Measurements from ENCODE around the gene MICU1. TPM values are rescaled to one million over a fixed set of nuclear protein-coding genes. Genes with fewer than 3 reads are reported as not detected.

MICU1 gene
- total and polyA plus RNA-seq, 2 donors (not counting 3 experiments of a cell fraction or from before 2014, with no cell fraction given) = 27.5 to 48.0 TPM

DNA sequence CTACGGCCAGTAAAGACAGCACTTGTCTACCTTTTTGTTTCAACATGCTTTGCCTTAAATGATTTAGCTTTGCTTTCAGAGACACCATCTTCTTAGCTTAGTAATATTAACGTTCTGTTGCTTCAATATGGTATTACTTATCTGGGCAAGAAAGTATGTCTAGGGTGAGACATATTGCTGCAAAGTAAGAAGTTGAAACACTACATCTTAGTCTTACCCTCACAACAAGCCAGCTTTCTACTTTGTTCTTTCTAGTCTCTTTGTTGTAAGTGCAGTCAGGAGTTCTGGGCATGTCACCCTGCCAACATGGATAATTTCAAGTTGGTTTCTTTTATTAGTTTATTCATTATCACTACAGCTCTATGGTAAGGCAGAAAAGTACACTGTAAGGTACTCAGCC lies 148.4 kb downstream of the MICU1 start:
- CTCF ChIA-PET = no interaction called here

DNA sequence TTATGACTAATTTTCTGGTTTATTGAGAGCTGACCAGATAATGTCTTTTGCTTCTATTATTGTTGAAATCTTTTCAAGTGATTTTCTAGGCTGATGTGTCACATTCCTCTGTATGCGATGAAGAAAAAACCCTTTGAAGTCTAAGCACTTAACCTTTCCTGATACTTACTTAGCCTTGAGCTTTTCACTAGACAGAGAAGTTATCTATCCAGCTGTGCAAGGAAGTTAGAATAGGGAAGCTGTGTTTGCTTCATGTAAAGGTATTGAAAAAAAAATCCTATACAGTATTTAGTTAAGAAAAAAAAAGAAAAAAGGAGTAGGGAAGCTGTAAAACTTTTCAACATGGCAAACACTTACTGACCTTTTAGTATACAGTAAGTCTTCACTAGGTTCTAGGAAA lies 153.6 kb downstream of the MICU1 start:
- DNase-seq (ENCODE audit: low read depth, low spot score) (no peak), FAIRE-seq (no peak)
- intact Hi-C loops (cut with micrococcal nuclease) = no loop called here
- H3K79me2 ChIP-seq (ENCODE audit: control insufficient read depth, insufficient read depth, low read length) = no peaks in the 10 kb centered on the region
- no peaks in the 10 kb centered on the region for H3K27me3 ChIP-seq (ENCODE audit: control insufficient read depth in 2 of 2, insufficient read depth in 2 of 2, low read length in 2 of 2)
- no peaks in the 10 kb centered on the region for H4K20me1 ChIP-seq (replicated peaks; ENCODE audit: control insufficient read depth, extremely low read depth, insufficient read depth, low read length)
- no peak overlapping the region for H3K9ac ChIP-seq (replicated peaks; ENCODE audit: extremely low read depth, insufficient read depth, low read length)
- H2AFZ ChIP-seq (ENCODE audit: low read depth, low read length) = no peak overlapping the region
- H3K27ac ChIP-seq (ENCODE audit: insufficient read depth, low read depth, low read length) = no peak overlapping the region
- H3K36me3 ChIP-seq (ENCODE audit: control insufficient read depth in 2 of 2, extremely low read depth in 1 of 2, insufficient read depth in 2 of 2, low read length in 2 of 2) = peaks cover 0 to 3% of the 10 kb centered on the region in 2 experiments
- ChIA-PET CTCF (no interaction called here), POLR2A (no interaction called here)
- no peak overlapping the region for H3K4me3 ChIP-seq (replicated peaks in 1 of 3; ENCODE audit: insufficient read depth in 1 of 3, low read depth in 1 of 3, low read length in 3 of 3)
- H3K4me1 ChIP-seq (ENCODE audit: control insufficient read depth, extremely low read depth, insufficient read depth, low read length) = no peaks in the 10 kb centered on the region
- no TSS peak for BruUV-seq (replicated peaks)
- TF ChIP-seq POLR2A (IDR thresholded peaks at IDR 0.05; ENCODE audit: low read depth, low read length) (no peak), POLR2AphosphoS5 (IDR thresholded peaks at IDR 0.05; ENCODE audit: insufficient read depth, low read depth, low read length) (no peak), EZH2 (IDR thresholded peaks at IDR 0.05; ENCODE audit: borderline replicate concordance, low read depth, low read length, severe bottlenecking) (no peak), GATA2 (IDR thresholded peaks at IDR 0.05; ENCODE audit: insufficient read depth, insufficient read length, low read depth, low read length) (no peak), CTCF (IDR thresholded peaks at IDR 0.05; ENCODE audit: extremely low read depth in 1 of 2, insufficient read depth in 1 of 2, low read depth in 1 of 2, low read length in 2 of 2) (no peak), MYC (IDR thresholded peaks at IDR 0.05; ENCODE audit: low read depth, low read length) (no peak), JUN (IDR thresholded peaks at IDR 0.05; ENCODE audit: borderline replicate concordance, insufficient read depth, insufficient read length, low read depth) (no peak), FOS (IDR thresholded peaks at IDR 0.05; ENCODE audit: borderline replicate concordance, insufficient read depth, low read length) (no peak)
- TF ChIP-seq, protein P1, sequence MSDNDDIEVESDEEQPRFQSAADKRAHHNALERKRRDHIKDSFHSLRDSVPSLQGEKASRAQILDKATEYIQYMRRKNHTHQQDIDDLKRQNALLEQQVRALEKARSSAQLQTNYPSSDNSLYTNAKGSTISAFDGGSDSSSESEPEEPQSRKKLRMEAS (IDR thresholded peaks at IDR 0.05; ENCODE audit: insufficient read depth, insufficient read length) = no peak
- dilution Hi-C loops (cut with MboI; ENCODE audit: extremely low pct_ligation_motif_present, low sequenced_read_pairs) = no loop called here
- H3K9me1 ChIP-seq (replicated peaks; ENCODE audit: control insufficient read depth, extremely low read depth, insufficient read depth, low read length) = no peaks in the 10 kb centered on the region
- H3K9me3 ChIP-seq (replicated peaks; ENCODE audit: control insufficient read depth, insufficient read depth, low read length) = no peaks in the 10 kb centered on the region
- no peak overlapping the region for H3K4me2 ChIP-seq (ENCODE audit: insufficient read depth, low read length)

More for the DNA sequence above, 148.4 kb downstream of the MICU1 start:
- POLR2A ChIA-PET = interaction anchor here (0.5 kb wide), 1 partner anchor 79 kb away, joined by 4 read pairs; no protein-coding TSS in a partner anchor
- H4K20me1 ChIP-seq (replicated peaks; ENCODE audit: control insufficient read depth, extremely low read depth, insufficient read depth, low read length) = no peaks in the 10 kb centered on the region
- no peak overlapping the region for H2AFZ ChIP-seq (ENCODE audit: low read depth, low read length)
- no TSS peak for BruUV-seq (replicated peaks)
- H3K27me3 ChIP-seq (ENCODE audit: control insufficient read depth in 2 of 2, insufficient read depth in 2 of 2, low read length in 2 of 2) = no peaks in the 10 kb centered on the region
- FAIRE-seq = no peak
- H3K4me3 ChIP-seq (replicated peaks in 1 of 3; ENCODE audit: insufficient read depth in 1 of 3, low read depth in 1 of 3, low read length in 3 of 3) = no peak overlapping the region
- no peak overlapping the region for H3K9ac ChIP-seq (replicated peaks; ENCODE audit: extremely low read depth, insufficient read depth, low read length)
- intact Hi-C loops (cut with micrococcal nuclease) (no loop called here), dilution Hi-C loops (cut with MboI; ENCODE audit: extremely low pct_ligation_motif_present, low sequenced_read_pairs) (no loop called here)
- H3K4me1 ChIP-seq (ENCODE audit: control insufficient read depth, extremely low read depth, insufficient read depth, low read length) = no peaks in the 10 kb centered on the region
- peaks cover 0 to 3% of the 10 kb centered on the region in 2 experiments for H3K36me3 ChIP-seq (ENCODE audit: control insufficient read depth in 2 of 2, extremely low read depth in 1 of 2, insufficient read depth in 2 of 2, low read length in 2 of 2)
- no peaks in the 10 kb centered on the region for H3K9me3 ChIP-seq (replicated peaks; ENCODE audit: control insufficient read depth, insufficient read depth, low read length)
- no peak overlapping the region for H3K4me2 ChIP-seq (ENCODE audit: insufficient read depth, low read length)
- no peaks in the 10 kb centered on the region for H3K79me2 ChIP-seq (ENCODE audit: control insufficient read depth, insufficient read depth, low read length)
- TF ChIP-seq GATA2 (IDR thresholded peaks at IDR 0.05; ENCODE audit: insufficient read depth, insufficient read length, low read depth, low read length) = no peak
- H3K9me1 ChIP-seq (replicated peaks; ENCODE audit: control insufficient read depth, extremely low read depth, insufficient read depth, low read length) = no peaks in the 10 kb centered on the region
- no peak for DNase-seq (ENCODE audit: low read depth, low spot score)
- H3K27ac ChIP-seq (ENCODE audit: insufficient read depth, low read depth, low read length) = no peak overlapping the region

All from endothelial cell of umbilical vein (primary cell).